GM11168 (cell line): ENCODE measurements around the gene LAMTOR4.
"Not testable (repeated sequence)": the region's sequence is repeated elsewhere in the genome, so short reads cannot be mapped to it uniquely, and the experiment has no call there.

Experiments used
- in situ Hi-C: fragments of 300-500 bp; cut with MboI; formaldehyde crosslinking; loops from one replicate; pipeline ENCODE4 v1.12.0; 2022; ENCODE audit warnings: low sequenced_read_pairs; ENCODE audit not compliant: unreplicated experiment

The LAMTOR4 gene

DNA sequence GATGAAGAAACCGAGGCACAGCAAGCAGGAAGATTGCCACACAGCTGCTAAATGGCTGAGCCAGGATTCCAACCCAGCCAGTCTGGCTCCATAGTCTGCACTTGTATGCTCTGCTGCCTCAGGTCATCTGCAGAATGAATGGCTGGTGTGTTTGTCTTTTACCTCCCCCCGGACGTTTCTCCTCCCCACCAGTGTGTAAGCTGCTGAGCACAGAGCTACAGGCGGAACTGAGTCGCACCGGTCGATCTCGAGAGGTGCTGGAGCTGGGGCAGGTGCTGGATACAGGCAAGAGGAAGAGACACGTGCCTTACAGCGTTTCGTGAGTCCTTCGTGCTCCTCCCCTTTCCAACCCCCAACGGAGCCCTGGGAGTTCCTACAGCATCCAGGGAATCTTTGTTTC lies 26.7 kb upstream of the LAMTOR4 start:
- in situ Hi-C loops: no loop called here

DNA sequence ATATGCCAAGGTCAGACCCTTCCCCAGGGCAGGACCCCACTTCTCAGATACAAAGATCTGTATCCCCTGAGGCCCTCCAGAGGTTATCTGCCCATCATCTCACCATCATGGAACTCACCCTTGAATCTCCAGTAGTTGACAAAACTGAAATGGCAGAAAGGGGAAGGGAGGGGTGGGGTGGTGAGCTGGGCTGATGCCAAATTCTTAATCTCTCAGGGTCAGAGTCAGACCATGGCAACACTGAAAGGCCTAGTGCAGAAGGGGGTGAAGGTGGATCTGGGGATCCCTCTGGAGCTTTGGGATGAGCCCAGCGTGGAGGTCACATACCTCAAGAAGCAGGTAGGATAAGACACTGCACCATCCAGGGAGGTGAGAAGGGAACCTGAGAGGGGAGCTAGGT lies 26.1 kb upstream of the LAMTOR4 start:
- in situ Hi-C loops: no loop called here

DNA sequence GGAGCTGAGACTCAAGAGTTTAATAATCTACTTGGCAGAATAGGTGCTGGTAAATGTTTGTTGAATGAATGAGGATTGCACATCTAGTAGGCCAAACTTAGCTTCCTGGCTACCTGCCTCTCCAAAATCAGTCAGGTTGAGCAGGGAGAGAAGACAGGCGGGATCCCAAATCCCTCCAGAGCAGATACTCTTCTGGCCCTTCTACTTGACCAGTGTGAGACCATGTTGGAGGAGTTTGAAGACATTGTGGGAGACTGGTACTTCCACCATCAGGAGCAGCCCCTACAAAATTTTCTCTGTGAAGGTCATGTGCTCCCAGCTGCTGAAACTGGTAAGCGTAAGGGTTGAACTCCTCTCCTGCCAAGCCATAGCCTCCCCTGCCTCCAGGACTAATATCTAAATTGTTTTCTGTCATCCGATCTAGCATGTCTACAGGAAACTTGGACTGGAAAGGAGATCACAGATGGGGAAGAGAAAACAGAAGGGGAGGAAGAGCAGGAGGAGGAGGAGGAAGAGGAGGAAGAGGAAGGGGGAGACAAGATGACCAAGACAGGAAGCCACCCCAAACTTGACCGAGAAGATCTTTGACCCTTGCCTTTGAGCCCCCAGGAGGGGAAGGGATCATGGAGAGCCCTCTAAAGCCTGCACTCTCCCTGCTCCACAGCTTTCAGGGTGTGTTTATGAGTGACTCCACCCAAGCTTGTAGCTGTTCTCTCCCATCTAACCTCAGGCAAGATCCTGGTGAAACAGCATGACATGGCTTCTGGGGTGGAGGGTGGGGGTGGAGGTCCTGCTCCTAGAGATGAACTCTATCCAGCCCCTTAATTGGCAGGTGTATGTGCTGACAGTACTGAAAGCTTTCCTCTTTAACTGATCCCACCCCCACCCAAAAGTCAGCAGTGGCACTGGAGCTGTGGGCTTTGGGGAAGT lies 24.2 kb upstream of the LAMTOR4 start:
- in situ Hi-C loops: no loop called here

DNA sequence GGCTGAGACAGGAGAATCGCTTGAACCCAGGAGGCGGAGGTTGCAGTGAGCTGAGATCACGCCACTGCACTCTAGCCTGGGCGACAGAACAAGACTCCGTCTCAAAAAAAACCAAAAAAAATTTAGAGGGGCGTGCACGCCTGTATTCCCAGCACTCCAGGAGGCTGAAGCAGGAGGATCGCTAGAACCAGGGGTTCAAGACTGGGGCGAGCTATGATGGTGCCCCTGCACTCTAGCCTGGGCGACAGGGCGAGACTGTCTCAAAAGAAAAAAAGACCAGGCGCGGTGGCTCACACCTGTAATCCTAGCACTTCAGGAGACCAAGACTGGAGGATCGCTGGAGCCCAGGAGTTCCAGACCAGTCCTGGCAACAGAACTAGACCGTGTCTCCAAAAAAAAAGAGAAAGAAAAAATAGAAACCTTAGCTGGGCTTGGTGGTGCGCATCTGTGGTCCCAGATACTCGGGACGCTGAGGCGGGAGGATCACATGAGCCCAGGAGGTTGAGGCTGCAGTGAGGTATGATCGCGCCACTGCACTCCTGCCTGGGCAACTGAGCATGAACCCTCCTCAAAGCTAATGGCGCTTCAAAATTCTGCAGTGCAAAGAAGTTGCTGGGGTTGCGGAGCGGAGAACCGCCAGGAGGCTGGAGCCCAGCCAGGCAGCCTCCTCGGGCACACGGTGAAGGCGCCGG lies 22.3 kb upstream of the LAMTOR4 start:
- in situ Hi-C loops: no loop called here

DNA sequence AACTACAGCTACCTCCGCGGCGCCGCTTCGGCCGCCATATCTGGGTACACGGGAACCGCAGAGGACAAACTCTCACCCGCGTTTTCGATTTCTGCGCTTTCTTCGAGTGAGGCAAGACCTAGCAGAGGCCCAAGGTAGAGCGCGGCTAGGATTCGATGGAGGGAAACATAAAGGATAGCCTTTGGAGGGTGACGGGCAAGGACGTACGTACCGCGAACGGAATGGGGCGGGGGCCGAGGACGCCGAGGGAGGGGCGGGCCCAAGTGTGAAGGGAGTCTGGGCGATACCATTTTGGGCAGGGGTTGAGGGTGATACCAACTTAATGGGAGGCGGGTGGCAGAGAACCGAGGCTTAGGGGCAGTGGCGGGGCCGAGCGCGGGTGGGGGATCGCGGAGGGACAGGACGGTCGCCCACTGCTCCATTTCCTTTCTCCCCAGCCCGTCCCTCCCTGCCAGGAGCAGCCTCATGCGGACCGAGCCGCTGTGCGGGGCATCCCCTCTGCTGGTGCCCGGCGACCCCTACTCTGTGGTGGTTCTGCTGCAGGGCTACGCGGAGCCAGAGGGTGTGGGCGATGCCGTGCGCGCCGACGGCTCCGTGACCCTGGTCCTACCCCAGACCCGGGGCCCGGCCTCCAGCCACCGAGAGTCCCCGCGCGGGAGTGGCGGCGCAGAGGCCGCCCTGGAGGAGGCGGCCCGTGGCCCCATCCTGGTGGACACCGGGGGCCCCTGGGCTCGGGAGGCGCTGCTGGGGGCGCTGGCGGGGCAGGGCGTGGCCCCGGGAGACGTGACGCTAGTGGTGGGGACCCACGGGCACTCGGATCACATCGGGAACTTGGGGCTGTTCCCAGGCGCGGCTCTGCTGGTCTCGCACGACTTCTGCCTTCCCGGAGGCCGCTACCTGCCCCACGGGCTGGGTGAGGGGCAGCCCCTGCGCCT lies 21.5 kb upstream of the LAMTOR4 start, which contains the start of gene MBLAC1:
Gene MBLAC1 (plus strand): TSS at position 37 of the 935 bp plus-strand sequence. CDS start 429 bp downstream, at position 466.
- in situ Hi-C loops: no loop called here

DNA sequence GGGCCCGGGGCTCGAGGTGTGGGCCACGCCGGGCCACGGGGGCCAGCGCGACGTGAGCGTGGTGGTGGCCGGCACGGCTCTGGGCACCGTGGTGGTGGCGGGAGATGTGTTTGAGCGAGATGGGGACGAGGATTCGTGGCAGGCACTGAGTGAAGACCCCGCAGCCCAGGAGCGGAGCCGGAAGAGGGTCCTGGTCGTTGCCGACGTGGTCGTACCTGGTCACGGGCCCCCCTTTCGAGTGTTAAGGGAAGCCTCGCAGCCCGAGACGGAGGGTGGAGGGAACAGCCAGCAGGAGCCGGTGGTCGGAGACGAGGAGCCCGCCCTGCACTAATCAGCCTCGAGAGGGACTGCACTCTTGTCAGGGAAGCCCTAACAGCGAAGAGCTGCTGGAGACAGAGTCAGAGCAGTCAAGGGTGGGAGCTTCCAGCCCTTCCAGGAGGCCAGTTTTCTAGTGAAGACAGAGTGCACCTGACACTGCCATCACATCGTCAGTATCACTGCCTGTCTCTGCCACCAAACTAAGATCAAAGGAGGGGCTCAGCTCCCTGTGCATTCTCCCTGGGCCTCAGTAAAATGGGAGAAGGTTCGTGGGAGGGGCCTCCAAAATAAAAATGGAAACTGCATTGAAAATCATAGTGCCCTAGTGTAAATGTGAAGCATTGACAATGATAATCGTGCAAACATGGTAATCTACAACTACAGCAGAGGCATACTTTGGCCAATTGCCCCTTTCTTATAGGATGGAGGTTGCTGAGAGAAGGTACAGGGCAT lies 20.7 kb upstream of the LAMTOR4 start:
- in situ Hi-C loops: no loop called here

DNA sequence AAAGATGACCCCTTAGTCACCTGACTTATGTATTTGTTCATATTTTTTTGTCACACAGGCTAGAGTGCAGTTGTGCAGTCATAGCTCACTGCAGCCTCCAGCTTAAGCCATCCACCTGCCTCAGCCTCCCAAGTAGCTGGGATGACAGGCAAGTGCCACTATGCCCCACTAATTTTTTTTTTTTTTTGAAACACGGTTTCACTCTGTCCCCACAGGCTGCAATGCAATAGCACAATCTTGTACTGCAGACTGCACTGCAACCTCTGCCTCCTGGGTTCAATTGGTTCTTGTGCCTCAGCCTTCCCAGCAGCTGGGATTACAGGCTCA lies 20.1 kb upstream of the LAMTOR4 start:
- in situ Hi-C loops: no loop called here

DNA sequence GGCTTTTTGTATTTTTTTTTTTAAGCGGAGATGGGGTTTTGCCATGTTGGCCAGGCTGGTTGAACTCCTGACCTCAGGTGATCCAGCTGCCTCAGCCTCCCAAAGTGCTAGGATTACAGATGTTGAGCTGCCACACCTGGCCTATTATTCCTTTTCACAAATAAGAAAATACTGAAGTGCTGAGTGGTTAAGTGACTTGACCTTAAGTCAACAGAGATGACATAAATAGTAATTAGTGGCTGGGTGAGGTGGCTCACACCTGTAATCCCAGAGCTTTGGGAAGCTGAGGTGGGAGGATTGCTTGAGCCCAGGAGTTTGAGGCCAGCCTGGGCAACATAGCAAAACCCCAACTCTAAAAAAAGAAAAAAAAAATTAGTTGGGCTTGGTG lies 18.5 kb upstream of the LAMTOR4 start:
- in situ Hi-C loops: loop anchor here (10.0 kb wide), 1 partner anchor 85 kb away; the partner anchor contains the start of gene PVRIG

DNA sequence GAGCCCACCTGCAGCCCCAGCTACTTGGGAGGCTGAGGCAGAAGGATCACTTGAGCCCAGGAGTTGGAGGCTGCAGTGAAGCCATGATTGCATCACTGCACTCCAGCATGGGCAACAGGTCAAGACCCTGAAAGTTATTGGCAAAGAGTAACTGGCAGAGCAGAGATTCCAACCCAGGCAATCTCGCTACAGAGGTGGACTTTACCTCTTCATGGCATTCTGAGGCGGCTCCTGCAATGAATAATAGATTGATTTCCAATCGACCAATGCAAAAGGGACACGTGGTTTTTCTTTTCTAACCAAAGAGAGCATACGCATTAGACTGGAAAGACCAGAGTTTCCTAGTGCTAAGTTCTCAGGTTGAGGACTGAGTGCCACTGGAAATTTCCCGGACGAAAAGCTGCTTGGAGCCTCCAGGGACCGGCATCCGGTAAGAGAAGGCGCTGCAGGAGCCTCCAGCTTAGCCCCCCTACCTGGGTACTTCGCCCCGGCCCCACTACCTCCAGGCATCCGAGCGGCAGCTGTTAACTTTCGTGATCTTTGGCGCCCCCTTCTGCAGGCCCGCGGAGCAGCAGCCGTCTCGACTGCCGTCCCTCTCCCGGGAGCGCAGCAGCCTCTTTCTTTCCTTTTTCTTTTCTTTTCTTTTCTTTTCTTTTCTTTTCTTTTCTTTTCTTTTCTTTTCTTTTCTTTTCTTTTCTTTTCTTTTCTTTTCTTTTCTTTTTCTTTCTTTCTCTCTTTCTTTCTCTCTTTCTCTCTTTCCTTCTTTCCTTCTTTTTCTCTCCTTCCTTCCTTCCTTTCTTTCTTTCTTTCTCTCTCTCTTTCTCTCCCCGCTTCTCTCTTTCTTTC lies 17.9 kb upstream of the LAMTOR4 start:
- in situ Hi-C loops: loop anchor here (10.0 kb wide), 1 partner anchor 84 kb away; the partner anchor contains the start of gene PVRIG

DNA sequence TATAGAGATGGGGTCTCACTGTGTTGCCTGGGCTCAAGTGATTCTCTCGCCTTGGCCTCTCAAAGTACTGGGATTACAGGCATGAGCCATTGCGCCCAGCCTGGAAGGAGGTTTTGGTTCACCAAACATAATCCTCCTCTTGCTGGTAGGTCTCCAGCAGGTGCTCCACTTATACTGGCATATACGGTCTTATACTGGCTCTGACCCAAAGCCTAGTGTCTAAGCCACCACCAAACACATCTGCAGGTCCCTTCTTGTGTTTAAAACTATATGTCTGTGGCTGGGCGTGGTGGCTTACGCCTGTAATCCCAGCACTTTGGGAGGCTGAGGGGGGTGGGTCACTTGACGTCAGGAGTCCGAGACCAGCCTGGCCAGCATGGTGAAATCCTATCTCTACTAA lies 16.6 kb upstream of the LAMTOR4 start:
- in situ Hi-C loops: loop anchor here (10.0 kb wide), 1 partner anchor 83 kb away; the partner anchor contains the start of gene PVRIG

DNA sequence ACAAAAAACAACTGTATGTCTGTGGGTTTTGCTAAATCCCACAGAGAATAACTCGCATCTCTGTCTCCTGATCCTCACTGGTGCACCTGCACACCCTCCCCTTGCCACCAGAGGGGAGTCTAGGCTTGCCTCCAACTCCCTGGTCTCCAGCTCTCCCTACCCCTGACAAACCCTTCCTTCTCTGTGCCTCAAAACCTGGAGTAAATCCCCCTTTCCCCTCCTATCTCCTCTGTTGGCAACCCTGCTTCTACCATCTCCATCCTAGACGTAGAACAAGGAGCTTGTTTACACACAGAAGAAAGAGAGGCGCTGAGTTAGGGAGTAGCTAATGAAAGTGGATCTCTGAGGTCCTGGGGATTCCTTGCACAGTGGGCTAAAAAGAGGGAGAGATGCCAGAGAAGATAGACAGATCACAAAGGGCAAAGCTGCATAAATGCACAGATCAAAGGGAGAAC lies 16.0 kb upstream of the LAMTOR4 start:
- in situ Hi-C loops: loop anchor here (10.0 kb wide), 1 partner anchor 82 kb away; the partner anchor contains the start of gene PVRIG

DNA sequence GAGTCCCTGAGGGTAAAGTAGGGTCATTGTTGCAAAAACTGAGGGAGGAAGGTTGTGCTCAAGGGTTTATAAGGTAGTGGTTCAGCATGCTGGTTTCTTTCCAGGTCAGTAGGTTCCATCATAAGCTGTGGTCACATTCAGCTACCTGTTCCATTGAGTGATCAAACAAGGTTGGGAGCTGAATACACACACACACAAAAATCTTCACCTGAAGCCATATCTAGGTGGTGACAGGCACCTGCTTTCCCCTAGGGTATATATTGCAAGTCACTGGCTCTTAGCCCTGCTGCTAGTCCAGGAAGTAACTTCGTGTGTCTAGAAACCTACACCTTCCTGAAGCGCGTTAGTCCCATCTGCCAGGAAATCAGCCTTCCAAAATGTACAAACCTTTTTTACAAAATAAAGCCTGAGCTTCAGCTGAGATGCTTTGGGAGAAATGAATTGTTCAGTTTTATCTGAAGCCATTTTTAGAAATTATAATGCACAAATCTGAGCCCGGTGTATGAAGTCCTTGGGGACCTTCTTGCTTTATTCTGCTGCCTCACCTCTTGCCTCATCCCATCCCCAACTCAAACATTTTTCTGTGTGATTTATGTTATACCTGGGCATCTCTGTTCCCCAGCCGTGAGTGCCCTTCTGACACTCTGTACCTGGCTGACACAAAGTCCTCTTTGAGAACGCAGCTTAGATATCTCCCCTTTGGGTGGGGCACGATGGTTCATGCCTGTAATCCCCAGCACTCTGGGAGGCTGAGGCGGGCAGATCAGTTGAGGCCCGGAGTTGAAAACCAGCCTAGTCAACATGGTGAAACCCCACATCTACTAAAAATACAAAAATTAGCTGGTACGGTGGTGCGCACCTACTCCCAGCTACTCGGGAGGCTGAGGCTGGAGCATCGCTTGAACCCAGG lies 10.6 kb upstream of the LAMTOR4 start:
- in situ Hi-C loops: loop anchor here (10.0 kb wide), 1 partner anchor 77 kb away; the partner anchor contains the start of gene PVRIG

DNA sequence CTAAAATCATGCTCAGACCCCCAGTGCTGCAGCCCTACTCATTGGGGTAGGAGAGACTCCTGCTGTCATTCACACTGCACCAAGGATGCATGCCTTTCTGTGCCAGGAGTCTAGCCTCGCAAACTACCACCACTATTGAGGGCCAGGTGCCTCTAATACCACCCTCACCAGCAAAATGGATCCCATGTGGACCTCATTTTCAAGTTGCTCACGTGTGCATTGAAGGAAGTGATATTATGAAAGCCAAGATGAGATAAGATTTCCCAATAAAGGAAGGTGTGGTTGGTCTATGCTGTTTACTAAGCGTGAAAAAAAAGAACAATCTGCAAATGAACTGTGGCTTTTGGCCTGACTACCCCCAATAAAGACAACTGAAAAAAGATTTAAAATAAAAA lies 7.2 kb upstream of the LAMTOR4 start:
- in situ Hi-C loops: no loop called here

DNA sequence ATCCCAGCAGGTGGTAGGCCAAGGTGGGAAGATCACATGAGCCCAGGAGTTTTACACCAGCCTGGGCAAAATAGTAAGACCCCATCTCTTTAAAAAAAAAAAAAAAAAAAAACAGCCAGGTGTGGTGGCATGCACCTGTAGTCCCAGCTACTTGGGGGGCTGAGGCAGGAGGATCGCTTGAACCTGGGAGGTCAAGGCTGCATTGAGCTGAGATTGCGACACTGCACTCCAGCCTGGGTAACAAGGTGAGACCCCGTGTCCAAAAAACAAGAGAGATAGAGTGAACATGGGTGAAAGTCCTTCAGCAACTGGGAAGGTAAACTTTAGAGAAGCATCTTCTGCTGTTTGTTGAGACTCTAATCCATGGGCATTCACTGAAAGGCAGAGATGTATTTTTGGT lies 6.3 kb upstream of the LAMTOR4 start:
- in situ Hi-C loops: no loop called here

DNA sequence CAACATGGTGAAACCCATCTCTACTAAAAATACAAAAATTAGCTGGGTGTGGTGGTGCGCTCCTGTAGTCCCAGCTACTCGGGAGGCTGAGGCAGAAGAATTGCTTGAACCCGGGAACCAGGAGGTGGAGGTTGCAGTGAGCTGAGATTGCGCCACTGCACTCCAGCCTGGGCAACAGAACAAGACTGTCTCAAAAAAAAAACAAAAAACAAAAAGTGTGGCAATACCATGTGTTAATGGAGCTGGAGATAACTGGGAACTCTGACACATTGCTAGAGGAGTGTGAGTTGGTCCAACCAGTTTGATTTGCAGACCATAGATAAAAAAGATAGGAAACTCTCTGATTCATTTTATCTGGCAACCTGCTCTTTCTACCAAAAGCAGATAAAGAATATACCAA lies 2.4 kb upstream of the LAMTOR4 start:
- in situ Hi-C loops: not testable (repeated sequence)

DNA sequence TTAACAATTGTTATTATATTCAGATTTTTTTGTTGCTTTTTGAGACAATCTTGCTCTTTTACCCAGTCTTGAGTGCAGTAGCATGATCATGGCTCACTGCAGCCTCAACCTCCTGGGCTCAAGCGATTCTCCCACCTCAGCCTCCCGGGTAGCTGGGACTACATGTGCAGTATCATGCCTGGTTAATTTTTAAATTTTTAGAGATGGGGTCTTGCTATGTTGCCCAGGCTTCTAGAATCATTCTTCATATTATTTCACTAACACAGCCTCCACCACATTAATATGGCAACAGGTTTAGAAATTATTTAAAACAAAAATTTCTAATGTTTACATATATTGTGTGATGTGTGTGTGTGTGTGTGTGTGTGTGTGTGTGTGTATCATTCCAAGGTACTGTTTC lies 1.4 kb upstream of the LAMTOR4 start:
- in situ Hi-C loops: no loop called here

DNA sequence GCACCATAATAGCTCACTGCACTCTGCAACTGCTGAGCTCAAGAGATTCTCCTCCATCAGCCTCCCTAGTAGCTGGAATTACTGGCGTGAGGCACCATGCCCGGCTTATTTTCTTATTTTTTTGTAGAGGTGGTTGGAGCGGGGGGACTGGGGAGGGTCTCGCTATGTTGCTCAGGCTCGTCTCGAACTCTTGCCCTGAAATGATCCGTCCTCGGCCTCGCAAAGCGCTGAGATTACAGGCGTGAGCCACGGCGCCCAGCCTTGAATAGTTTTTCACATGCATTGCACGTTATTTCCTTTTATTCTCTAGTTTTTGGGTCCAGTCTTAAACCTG lies 526 bp upstream of the LAMTOR4 start:
- in situ Hi-C loops: no loop called here

DNA sequence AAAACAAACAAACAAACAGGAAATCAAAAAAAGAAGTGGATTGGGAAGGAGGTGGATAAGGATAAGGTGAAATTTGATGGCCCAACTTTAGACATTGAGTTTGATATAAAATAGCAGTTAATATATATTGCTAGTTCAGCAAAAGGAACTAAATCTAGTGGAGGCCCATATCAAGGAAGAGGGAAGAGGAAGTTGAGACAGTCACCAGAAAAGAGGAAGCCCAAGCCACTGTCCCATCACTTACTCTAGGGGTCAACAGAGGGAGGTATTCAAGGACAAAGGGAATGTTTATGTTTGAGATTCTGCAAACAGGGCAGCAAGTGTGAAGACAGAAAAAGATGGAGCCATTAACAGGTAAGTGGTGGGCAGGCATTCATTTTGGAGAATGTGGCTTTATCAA lies 3.7 kb downstream of the LAMTOR4 start:
- in situ Hi-C loops: no loop called here
